Neural cell (in vitro differentiated cells): Measurements from ENCODE around the gene ATP9B. TPM values are rescaled to one million over a fixed set of nuclear protein-coding genes. Genes with fewer than 3 reads are reported as not detected.

ENCODE experiments used
- H2AFZ ChIP-seq: fragments of 200-600, 300-800 bp; sonication (generic), shearing (Covaris generic); 2 replicates; pipeline ENCODE4 v1.6.0; 2014; ENCODE audit warnings: low read depth, mild to moderate bottlenecking, antibody characterized with exemption, low read length, moderate library complexity
- H3F3A ChIP-seq: fragments of 200-600 bp; shearing (Covaris generic); 2 replicates; pipeline ENCODE4 v1.6.1; 2016; ENCODE audit warnings: mild to moderate bottlenecking, moderate library complexity, mixed read lengths, antibody characterized with exemption, low read length; ENCODE audit not compliant: insufficient read depth, poor library complexity, severe bottlenecking
- H3K27ac ChIP-seq: fragments of 200-600, 300-800 bp; sonication (generic), shearing (Covaris generic); 2 replicates; pipeline ENCODE4 v1.5.1; 2014; ENCODE audit warnings: mild to moderate bottlenecking, low read length, moderate library complexity
- H3K27me3 ChIP-seq: fragments of 300-800, 200-600 bp; sonication (generic), shearing (Covaris generic); 2 replicates; pipeline ENCODE4 v1.6.0; 2014; ENCODE audit warnings: mild to moderate bottlenecking, low read depth, low read length, moderate library complexity; ENCODE audit not compliant: insufficient read depth
- H3K36me3 ChIP-seq: fragments of 300-800, 200-600 bp; sonication (generic), shearing (Covaris generic); 2 replicates; pipeline ENCODE4 v1.5.1; 2014; ENCODE audit warnings: mild to moderate bottlenecking, antibody characterized with exemption, low read length, moderate library complexity; ENCODE audit not compliant: insufficient read depth
- H3K4me2 ChIP-seq: fragments of 300-800, 200-600 bp; sonication (generic), shearing (Covaris generic); 2 replicates; pipeline ENCODE4 v1.6.0; 2014; ENCODE audit warnings: mild to moderate bottlenecking, low read length
- H3K4me3 ChIP-seq: fragments of 300-800, 200-600 bp; sonication (generic), shearing (Covaris generic); 2 replicates; pipeline ENCODE4 v1.5.1; 2014; ENCODE audit warnings: mild to moderate bottlenecking, low read length, moderate library complexity
- H3K79me2 ChIP-seq: fragments of 200-600 bp; shearing (Covaris generic); replicated peaks from 2 replicates; pipeline ENCODE4 v1.6.0; 2014; ENCODE audit warnings: mild to moderate bottlenecking, low read length, moderate library complexity; ENCODE audit not compliant: insufficient read depth
- H3K9ac ChIP-seq: fragments of 300-800, 200-600 bp; sonication (generic), shearing (Covaris generic); 2 replicates; pipeline ENCODE4 v1.6.1; 2016; ENCODE audit warnings: mild to moderate bottlenecking, low read length, mixed read lengths
- H3K9me2 ChIP-seq: fragments of 200-600 bp; shearing (Covaris generic); 2 replicates; pipeline ENCODE4 v1.6.1; 2016; ENCODE audit warnings: mild to moderate bottlenecking, low read length, mixed read lengths; ENCODE audit not compliant: insufficient read depth
- H3K9me3 ChIP-seq: fragments of 200-600, 300-800 bp; sonication (generic), shearing (Covaris generic); 2 replicates; pipeline ENCODE4 v1.6.1; 2016; ENCODE audit warnings: mild to moderate bottlenecking, mixed run types, low read length, moderate library complexity, mixed read lengths
- H4K20me1 ChIP-seq: fragments of 200-600 bp; shearing (Covaris generic); 2 replicates; pipeline ENCODE4 v1.6.1; 2016; ENCODE audit warnings: mild to moderate bottlenecking, mixed run types; ENCODE audit not compliant: insufficient read depth
- EZH2 ChIP-seq: fragments of 200-600, 300-800 bp; shearing (Covaris generic), sonication (generic); IDR thresholded peaks from 2 replicates; pipeline ENCODE4 v1.6.1; 2014; ENCODE audit warnings: antibody characterized with exemption, low read length, borderline replicate concordance, mild to moderate bottlenecking; ENCODE audit not compliant: insufficient read depth, poor library complexity, severe bottlenecking
- MXI1 ChIP-seq: fragments of 450-650 bp; conservative IDR thresholded peaks from 2 replicates; pipeline ENCODE4 v1.6.1; 2014; ENCODE audit warnings: antibody characterized with exemption, mild to moderate bottlenecking; ENCODE audit not compliant: poor library complexity, severe bottlenecking
- RAD21 ChIP-seq: fragments of 450-650 bp; conservative IDR thresholded peaks from 2 replicates; pipeline ENCODE4 v1.6.1; 2014; ENCODE audit warnings: antibody characterized with exemption, mild to moderate bottlenecking, moderate library complexity
- SMC3 ChIP-seq: fragments of 450-650 bp; conservative IDR thresholded peaks from 2 replicates; pipeline ENCODE4 v1.6.1; 2014; ENCODE audit warnings: antibody characterized with exemption, mild to moderate bottlenecking, moderate library complexity; ENCODE audit not compliant: poor library complexity
- TAF1 ChIP-seq: IDR thresholded peaks from 2 replicates; pipeline ENCODE4 v1.6.1; 2012; ENCODE audit warnings: low read depth
- polyA plus RNA-seq: library from polyadenylated mRNA; depleted of rRNA; stranded (reverse); fragments of >200 nt; gene quantifications from 2 replicates; pipeline ENCODE4 v1.2.3, GENCODE V29; 2014
- TF ChIP-seq, protein P1 (sequence below): fragments of 450-650 bp; IDR thresholded peaks from 2 replicates; pipeline ENCODE4 v1.5.1; 2014; ENCODE audit warnings: antibody characterized with exemption, mild to moderate bottlenecking, moderate library complexity; ENCODE audit not compliant: poor library complexity, severe bottlenecking
- TF ChIP-seq, protein P2 (sequence below): IDR thresholded peaks from 2 replicates; pipeline ENCODE4 v1.6.1; 2012; ENCODE audit warnings: borderline replicate concordance

ATP9B gene
- polyA plus RNA-seq, 1 donor from 2014 or later: 15.4 TPM

GRCh38 chr18:79106084-79106483 lies 36.9 kb downstream of the ATP9B start:
- Histone ChIP-seq H3F3A (no peaks in the 10 kb centered on the region), H3K27ac (no peak overlapping the region), H3K4me3 (no peak overlapping the region), H2AFZ (no peak overlapping the region), H3K27me3 (no peaks in the 10 kb centered on the region), H3K79me2 (no peaks in the 10 kb centered on the region), H3K9me2 (no peaks in the 10 kb centered on the region), H3K9me3 (no peaks in the 10 kb centered on the region), H3K36me3 (peaks cover 5% of the 10 kb centered on the region), H4K20me1 (no peaks in the 10 kb centered on the region), H3K4me2 (no peak overlapping the region), H3K9ac (no peak overlapping the region)
- TF ChIP-seq, protein P1, sequence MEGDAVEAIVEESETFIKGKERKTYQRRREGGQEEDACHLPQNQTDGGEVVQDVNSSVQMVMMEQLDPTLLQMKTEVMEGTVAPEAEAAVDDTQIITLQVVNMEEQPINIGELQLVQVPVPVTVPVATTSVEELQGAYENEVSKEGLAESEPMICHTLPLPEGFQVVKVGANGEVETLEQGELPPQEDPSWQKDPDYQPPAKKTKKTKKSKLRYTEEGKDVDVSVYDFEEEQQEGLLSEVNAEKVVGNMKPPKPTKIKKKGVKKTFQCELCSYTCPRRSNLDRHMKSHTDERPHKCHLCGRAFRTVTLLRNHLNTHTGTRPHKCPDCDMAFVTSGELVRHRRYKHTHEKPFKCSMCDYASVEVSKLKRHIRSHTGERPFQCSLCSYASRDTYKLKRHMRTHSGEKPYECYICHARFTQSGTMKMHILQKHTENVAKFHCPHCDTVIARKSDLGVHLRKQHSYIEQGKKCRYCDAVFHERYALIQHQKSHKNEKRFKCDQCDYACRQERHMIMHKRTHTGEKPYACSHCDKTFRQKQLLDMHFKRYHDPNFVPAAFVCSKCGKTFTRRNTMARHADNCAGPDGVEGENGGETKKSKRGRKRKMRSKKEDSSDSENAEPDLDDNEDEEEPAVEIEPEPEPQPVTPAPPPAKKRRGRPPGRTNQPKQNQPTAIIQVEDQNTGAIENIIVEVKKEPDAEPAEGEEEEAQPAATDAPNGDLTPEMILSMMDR: no peak
- TF ChIP-seq TAF1: no peak
- no peak for TF ChIP-seq EZH2

GRCh38 chr18:79107886-79108285 lies 38.7 kb downstream of the ATP9B start:
- no peak overlapping the region for H3K9ac ChIP-seq
- no peaks in the 10 kb centered on the region for H3K9me3 ChIP-seq
- peaks cover 5% of the 10 kb centered on the region for H3K36me3 ChIP-seq
- H3K9me2 ChIP-seq: no peaks in the 10 kb centered on the region
- no peaks in the 10 kb centered on the region for H3K27me3 ChIP-seq
- H2AFZ ChIP-seq: no peak overlapping the region
- H4K20me1 ChIP-seq: no peaks in the 10 kb centered on the region
- no peak overlapping the region for H3K4me2 ChIP-seq
- H3K4me3 ChIP-seq: no peak overlapping the region
- H3K79me2 ChIP-seq: no peaks in the 10 kb centered on the region
- no peak overlapping the region for H3K27ac ChIP-seq
- H3F3A ChIP-seq: no peaks in the 10 kb centered on the region
- TF ChIP-seq TAF1: no peak
- TF ChIP-seq, protein P2, sequence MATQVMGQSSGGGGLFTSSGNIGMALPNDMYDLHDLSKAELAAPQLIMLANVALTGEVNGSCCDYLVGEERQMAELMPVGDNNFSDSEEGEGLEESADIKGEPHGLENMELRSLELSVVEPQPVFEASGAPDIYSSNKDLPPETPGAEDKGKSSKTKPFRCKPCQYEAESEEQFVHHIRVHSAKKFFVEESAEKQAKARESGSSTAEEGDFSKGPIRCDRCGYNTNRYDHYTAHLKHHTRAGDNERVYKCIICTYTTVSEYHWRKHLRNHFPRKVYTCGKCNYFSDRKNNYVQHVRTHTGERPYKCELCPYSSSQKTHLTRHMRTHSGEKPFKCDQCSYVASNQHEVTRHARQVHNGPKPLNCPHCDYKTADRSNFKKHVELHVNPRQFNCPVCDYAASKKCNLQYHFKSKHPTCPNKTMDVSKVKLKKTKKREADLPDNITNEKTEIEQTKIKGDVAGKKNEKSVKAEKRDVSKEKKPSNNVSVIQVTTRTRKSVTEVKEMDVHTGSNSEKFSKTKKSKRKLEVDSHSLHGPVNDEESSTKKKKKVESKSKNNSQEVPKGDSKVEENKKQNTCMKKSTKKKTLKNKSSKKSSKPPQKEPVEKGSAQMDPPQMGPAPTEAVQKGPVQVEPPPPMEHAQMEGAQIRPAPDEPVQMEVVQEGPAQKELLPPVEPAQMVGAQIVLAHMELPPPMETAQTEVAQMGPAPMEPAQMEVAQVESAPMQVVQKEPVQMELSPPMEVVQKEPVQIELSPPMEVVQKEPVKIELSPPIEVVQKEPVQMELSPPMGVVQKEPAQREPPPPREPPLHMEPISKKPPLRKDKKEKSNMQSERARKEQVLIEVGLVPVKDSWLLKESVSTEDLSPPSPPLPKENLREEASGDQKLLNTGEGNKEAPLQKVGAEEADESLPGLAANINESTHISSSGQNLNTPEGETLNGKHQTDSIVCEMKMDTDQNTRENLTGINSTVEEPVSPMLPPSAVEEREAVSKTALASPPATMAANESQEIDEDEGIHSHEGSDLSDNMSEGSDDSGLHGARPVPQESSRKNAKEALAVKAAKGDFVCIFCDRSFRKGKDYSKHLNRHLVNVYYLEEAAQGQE: no peak
- no peak for TF ChIP-seq EZH2
- TF ChIP-seq RAD21: no peak
- no peak for TF ChIP-seq SMC3
- no peak for TF ChIP-seq MXI1
- TF ChIP-seq, protein P1: no peak
